MM.1S (cell line): Measurements from ENCODE around the gene TAS2R41.

Source experiments
- DNase-seq: peaks from one replicate; pipeline ENCODE4 v3.0.0-alpha.2; 2015
- H2AFZ ChIP-seq: fragments of 300-600 bp; sonication (generic); 2 replicates; pipeline ENCODE4 v1.6.0; 2016; ENCODE audit warnings: antibody characterized with exemption, low read length
- H3F3A ChIP-seq: fragments of 300-600 bp; sonication (generic); 2 replicates; pipeline ENCODE4 v1.6.1; 2016; ENCODE audit warnings: mild to moderate bottlenecking, antibody characterized with exemption, low read length, moderate library complexity, mixed read lengths; ENCODE audit not compliant: insufficient read depth
- H3K27ac ChIP-seq: fragments of 300-600 bp; sonication (generic); 2 replicates; pipeline ENCODE4 v1.5.1; 2016; ENCODE audit warnings: mild to moderate bottlenecking, low read length
- H3K27me3 ChIP-seq: fragments of 300-600 bp; sonication (generic); replicated peaks from 2 replicates; pipeline ENCODE4 v1.6.0; 2016; ENCODE audit warnings: low read length; ENCODE audit not compliant: insufficient read depth
- H3K36me3 ChIP-seq: fragments of 300-600 bp; sonication (generic); replicated peaks from 2 replicates; pipeline ENCODE4 v1.6.1; 2016; ENCODE audit warnings: mild to moderate bottlenecking, low read length, mixed read lengths; ENCODE audit not compliant: insufficient read depth
- H3K4me1 ChIP-seq: fragments of 300-600 bp; sonication (generic); 2 replicates; pipeline ENCODE4 v1.6.1; 2016; ENCODE audit warnings: low read length, mixed read lengths
- H3K4me2 ChIP-seq: fragments of 300-600 bp; sonication (generic); 2 replicates; pipeline ENCODE4 v1.6.0; 2016; ENCODE audit warnings: low read depth, low read length
- H3K4me3 ChIP-seq: fragments of 300-600 bp; sonication (generic); 2 replicates; pipeline ENCODE4 v1.5.1; 2016; ENCODE audit warnings: low read length, mixed read lengths
- H3K79me2 ChIP-seq: fragments of 300-600 bp; sonication (generic); 2 replicates; pipeline ENCODE4 v1.6.1; 2016; ENCODE audit warnings: mixed run types, low read length, mixed read lengths
- H3K9ac ChIP-seq: fragments of 300-600 bp; sonication (generic); 2 replicates; pipeline ENCODE4 v1.6.1; 2016; ENCODE audit warnings: low read length, mixed read lengths
- H3K9me2 ChIP-seq: fragments of 300-600 bp; sonication (generic); replicated peaks from 2 replicates; pipeline ENCODE4 v1.6.1; 2016; ENCODE audit warnings: mild to moderate bottlenecking, low read length, mixed read lengths; ENCODE audit not compliant: insufficient read depth
- H3K9me3 ChIP-seq: fragments of 300-600 bp; sonication (generic); replicated peaks from 2 replicates; pipeline ENCODE4 v1.6.1; 2016; ENCODE audit warnings: mild to moderate bottlenecking, low read length, mixed read lengths; ENCODE audit not compliant: insufficient read depth
- H4K20me1 ChIP-seq: fragments of 300-600 bp; sonication (generic); 2 replicates; pipeline ENCODE4 v1.6.1; 2016; ENCODE audit warnings: mild to moderate bottlenecking, low read length, moderate library complexity, mixed read lengths; ENCODE audit not compliant: insufficient read depth
- EZH2 ChIP-seq: fragments of 300-600 bp; sonication (generic); optimal IDR thresholded peaks from 2 replicates; pipeline ENCODE3; 2017; ENCODE audit warnings: low read depth, mild to moderate bottlenecking, antibody characterized with exemption, low read length, mixed read lengths
- EZH2phosphoT487 ChIP-seq: fragments of 300-600 bp; sonication (generic); IDR thresholded peaks from 2 replicates; pipeline ENCODE4 v1.6.1; 2018; ENCODE audit warnings: antibody characterized with exemption, low read length
- TF ChIP-seq, protein P1 (sequence below): fragments of 300-600 bp; sonication (generic); IDR thresholded peaks from 2 replicates; pipeline ENCODE4 v1.5.1; 2016; ENCODE audit warnings: antibody characterized with exemption, low read length, mixed read lengths

The TAS2R41 gene

DNA sequence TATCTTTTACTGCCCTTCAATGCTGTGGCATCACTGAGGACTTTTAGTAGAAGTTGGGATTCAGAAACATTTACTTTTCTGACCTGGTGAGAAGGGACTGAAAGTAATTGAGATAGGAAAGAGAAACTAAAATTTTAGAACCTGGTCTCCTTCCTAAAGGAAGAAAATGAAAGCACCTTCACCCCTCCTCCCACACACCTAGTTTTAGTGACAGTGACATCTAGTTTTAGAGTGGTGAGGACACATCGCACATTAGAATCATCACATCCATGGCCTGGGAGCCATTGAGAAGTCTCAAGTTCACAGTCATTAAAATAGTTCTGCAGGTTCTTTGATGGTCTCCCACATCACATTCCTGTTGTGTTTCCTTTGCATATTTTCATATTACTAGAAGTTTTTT is 16.1 kb downstream of the TAS2R41 start:
- H2AFZ ChIP-seq: peak overlapping the region; percentile 53
- no peaks in the 10 kb centered on the region for H3K36me3 ChIP-seq
- peak overlapping the region; percentile 3; the same call in 1 of the 2 replicates for H3K27ac ChIP-seq
- H3K4me3 ChIP-seq: peak overlapping the region; percentile 11; the same call in 1 of the 2 replicates
- H3K27me3 ChIP-seq: no peaks in the 10 kb centered on the region
- peak; percentile 83 for DNase-seq
- no peaks in the 10 kb centered on the region for H3K9me2 ChIP-seq
- peaks cover 4% of the 10 kb centered on the region; the same call in 1 of the 2 replicates for H3F3A ChIP-seq
- H4K20me1 ChIP-seq: no peaks in the 10 kb centered on the region
- no peaks in the 10 kb centered on the region for H3K9me3 ChIP-seq
- peaks cover 24% of the 10 kb centered on the region for H3K4me1 ChIP-seq
- H3K9ac ChIP-seq: 0 out of 2 replicates have a peak overlapping the region, but pooled peaks have one; percentile 4
- peak overlapping the region; percentile 56 for H3K4me2 ChIP-seq
- no peaks in the 10 kb centered on the region for H3K79me2 ChIP-seq
- TF ChIP-seq EZH2phosphoT487 (no peak), EZH2 (no peak)
- TF ChIP-seq, protein P1, sequence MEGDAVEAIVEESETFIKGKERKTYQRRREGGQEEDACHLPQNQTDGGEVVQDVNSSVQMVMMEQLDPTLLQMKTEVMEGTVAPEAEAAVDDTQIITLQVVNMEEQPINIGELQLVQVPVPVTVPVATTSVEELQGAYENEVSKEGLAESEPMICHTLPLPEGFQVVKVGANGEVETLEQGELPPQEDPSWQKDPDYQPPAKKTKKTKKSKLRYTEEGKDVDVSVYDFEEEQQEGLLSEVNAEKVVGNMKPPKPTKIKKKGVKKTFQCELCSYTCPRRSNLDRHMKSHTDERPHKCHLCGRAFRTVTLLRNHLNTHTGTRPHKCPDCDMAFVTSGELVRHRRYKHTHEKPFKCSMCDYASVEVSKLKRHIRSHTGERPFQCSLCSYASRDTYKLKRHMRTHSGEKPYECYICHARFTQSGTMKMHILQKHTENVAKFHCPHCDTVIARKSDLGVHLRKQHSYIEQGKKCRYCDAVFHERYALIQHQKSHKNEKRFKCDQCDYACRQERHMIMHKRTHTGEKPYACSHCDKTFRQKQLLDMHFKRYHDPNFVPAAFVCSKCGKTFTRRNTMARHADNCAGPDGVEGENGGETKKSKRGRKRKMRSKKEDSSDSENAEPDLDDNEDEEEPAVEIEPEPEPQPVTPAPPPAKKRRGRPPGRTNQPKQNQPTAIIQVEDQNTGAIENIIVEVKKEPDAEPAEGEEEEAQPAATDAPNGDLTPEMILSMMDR: peak; percentile 7; the same call in 1 of the 2 replicates

DNA sequence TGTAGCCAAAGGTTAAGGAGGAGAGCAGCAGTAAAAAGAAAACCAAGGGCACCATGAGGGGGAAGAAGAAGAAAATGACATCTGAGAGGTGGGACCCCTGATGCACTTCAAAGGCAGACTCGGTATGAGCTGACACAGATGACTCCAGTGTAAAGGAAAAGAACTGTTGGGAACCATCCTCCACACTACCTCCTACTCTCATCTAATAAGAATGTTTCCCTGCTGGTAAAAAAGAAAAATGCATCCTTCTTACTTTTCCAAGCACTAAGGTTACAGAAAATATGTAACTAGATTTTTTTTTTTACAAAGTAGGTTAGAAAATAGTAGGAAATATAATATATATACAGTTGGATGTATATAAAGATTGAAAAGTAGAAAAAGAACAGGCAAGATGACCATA is 16.9 kb downstream of the TAS2R41 start:
- no peak overlapping the region for H3K4me2 ChIP-seq
- H3K9me3 ChIP-seq: no peaks in the 10 kb centered on the region
- no peaks in the 10 kb centered on the region for H3K36me3 ChIP-seq
- no peak overlapping the region for H3K9ac ChIP-seq
- H3K27ac ChIP-seq: no peak overlapping the region
- H3K27me3 ChIP-seq: no peaks in the 10 kb centered on the region
- TF ChIP-seq, protein P1: peak; percentile 31
- TF ChIP-seq EZH2: no peak
- peaks cover 24% of the 10 kb centered on the region for H3K4me1 ChIP-seq
- H4K20me1 ChIP-seq: no peaks in the 10 kb centered on the region
- H2AFZ ChIP-seq: no peak overlapping the region
- H3K79me2 ChIP-seq: no peaks in the 10 kb centered on the region
- no peak overlapping the region for H3K4me3 ChIP-seq
- no peak for DNase-seq
- peaks cover 4% of the 10 kb centered on the region; the same call in 1 of the 2 replicates for H3F3A ChIP-seq
- no peaks in the 10 kb centered on the region for H3K9me2 ChIP-seq

DNA sequence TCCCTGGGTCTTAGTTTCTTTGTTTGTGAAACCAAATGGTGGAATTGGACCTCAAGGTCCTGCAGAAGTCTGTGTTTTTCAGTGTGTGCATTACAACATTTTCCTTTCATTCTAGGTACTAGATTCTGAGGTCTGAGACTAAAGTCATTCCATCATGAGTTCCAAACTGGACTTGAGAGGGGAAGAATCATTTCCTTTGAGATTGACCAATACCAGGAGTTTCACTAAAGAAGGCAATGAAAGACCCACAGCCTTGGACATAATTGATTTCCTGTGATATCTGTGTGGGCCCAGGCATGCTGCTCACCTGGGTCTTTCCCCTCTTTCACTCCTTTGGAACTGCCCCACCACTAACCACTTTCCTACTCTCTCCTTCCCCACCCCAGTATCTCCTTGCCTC is 18.2 kb downstream of the TAS2R41 start:
- no peak overlapping the region for H3K4me2 ChIP-seq
- TF ChIP-seq EZH2phosphoT487: no peak
- TF ChIP-seq EZH2: no peak
- TF ChIP-seq, protein P1: no peak
- no peaks in the 10 kb centered on the region for H3K9me3 ChIP-seq
- no peak overlapping the region for H3K4me3 ChIP-seq
- H3K9me2 ChIP-seq: no peaks in the 10 kb centered on the region
- H3K27me3 ChIP-seq: no peaks in the 10 kb centered on the region
- peaks cover 4% of the 10 kb centered on the region; the same call in 1 of the 2 replicates for H3F3A ChIP-seq
- no peak overlapping the region for H3K27ac ChIP-seq
- H3K36me3 ChIP-seq: no peaks in the 10 kb centered on the region
- no peak overlapping the region for H3K9ac ChIP-seq
- H4K20me1 ChIP-seq: no peaks in the 10 kb centered on the region
- peaks cover 24% of the 10 kb centered on the region for H3K4me1 ChIP-seq
- no peak overlapping the region for H2AFZ ChIP-seq
- H3K79me2 ChIP-seq: no peaks in the 10 kb centered on the region
- no peak for DNase-seq
